Measurements from ENCODE around the gene HSPA6. TPM values are rescaled to one million over a fixed set of nuclear protein-coding genes. Genes with fewer than 3 reads are reported as not detected.
"Not testable (repeated sequence)": the region's sequence is repeated elsewhere in the genome, so short reads cannot be mapped to it uniquely, and the experiment has no call there.

The HSPA6 gene
- total and polyA plus RNA-seq, 2 experiments from 2014 or later, result not detected

- H3K79me2 ChIP-seq (replicated peaks; ENCODE audit: insufficient read depth); DNase-seq (ENCODE audit: low spot score); H3K27me3 Mint-ChIP-seq (ENCODE audit: insufficient read depth, low read depth, poor library complexity); H3K36me3 ChIP-seq (ENCODE audit: insufficient read depth); H2AFZ ChIP-seq; H3K4me1 Mint-ChIP-seq; H3K9me2 ChIP-seq (ENCODE audit: insufficient read depth); H3K4me1 ChIP-seq (ENCODE audit: insufficient read depth); H3F3A ChIP-seq (replicated peaks; ENCODE audit: low read depth); H3K4me3 Mint-ChIP-seq; H3K9me3 Mint-ChIP-seq; H3K4me3 ChIP-seq; H3K36me3 Mint-ChIP-seq (ENCODE audit: low read depth); H3K27me3 ChIP-seq (ENCODE audit: insufficient read depth); H3K27ac ChIP-seq (ENCODE audit: low read depth); ATAC-seq; H3K27ac Mint-ChIP-seq; H4K20me1 ChIP-seq (replicated peaks; ENCODE audit: insufficient read depth); H3K4me2 ChIP-seq: not testable (repeated sequence)
Observed at GRCh38 chr1:161547995-161548741, 23.8 kb downstream of the HSPA6 start.

- H3K27me3 ChIP-seq (ENCODE audit: insufficient read depth); H3K79me2 ChIP-seq (replicated peaks; ENCODE audit: insufficient read depth); H3K27me3 Mint-ChIP-seq (ENCODE audit: insufficient read depth, low read depth, poor library complexity); H3F3A ChIP-seq (replicated peaks; ENCODE audit: low read depth); H3K27ac ChIP-seq (ENCODE audit: low read depth); H3K4me3 Mint-ChIP-seq; H3K4me3 ChIP-seq; H3K36me3 Mint-ChIP-seq (ENCODE audit: low read depth); H3K4me2 ChIP-seq; DNase-seq (ENCODE audit: low spot score); ATAC-seq; H3K9me3 Mint-ChIP-seq; H3K9me2 ChIP-seq (ENCODE audit: insufficient read depth); H3K36me3 ChIP-seq (ENCODE audit: insufficient read depth); H3K4me1 Mint-ChIP-seq; H4K20me1 ChIP-seq (replicated peaks; ENCODE audit: insufficient read depth); H2AFZ ChIP-seq; H3K4me1 ChIP-seq (ENCODE audit: insufficient read depth); H3K27ac Mint-ChIP-seq: not testable (repeated sequence)
Observed at GRCh38 chr1:161548749-161549406, 24.5 kb downstream of the HSPA6 start.

- H3K27me3 Mint-ChIP-seq (ENCODE audit: insufficient read depth, low read depth, poor library complexity), result no peaks in the 10 kb centered on the region
- no peaks in the 10 kb centered on the region for H3K9me2 ChIP-seq (ENCODE audit: insufficient read depth)
- H2AFZ ChIP-seq, result no peak within 1 kb of the TSS
- peaks cover 3% of the 10 kb centered on the region; the same call in 1 of the 3 replicates for H3K4me1 Mint-ChIP-seq
- H3F3A ChIP-seq (replicated peaks; ENCODE audit: low read depth), result no peaks in the 10 kb centered on the region
- H3K36me3 Mint-ChIP-seq (ENCODE audit: low read depth), result no peaks in the 10 kb centered on the region
- no peak within 1 kb of the TSS for H3K27ac ChIP-seq (ENCODE audit: low read depth)
- no peak within 1 kb of the TSS for H3K4me2 ChIP-seq
- H3K27me3 ChIP-seq (ENCODE audit: insufficient read depth), result no peaks in the 10 kb centered on the region
- no peak within 1 kb of the TSS for H3K4me3 ChIP-seq
- H3K4me3 Mint-ChIP-seq, result no peak within 1 kb of the TSS
- no peaks in the 10 kb centered on the region for H3K9me3 Mint-ChIP-seq
- H3K27ac Mint-ChIP-seq, result no peak within 1 kb of the TSS
- no peaks in the 10 kb centered on the region for H4K20me1 ChIP-seq (replicated peaks; ENCODE audit: insufficient read depth)
- no peaks in the 10 kb centered on the region for H3K36me3 ChIP-seq (ENCODE audit: insufficient read depth)
- DNase-seq (ENCODE audit: low spot score), result no peak
- ATAC-seq, result no peak
- H3K4me1 ChIP-seq (ENCODE audit: insufficient read depth), result no peaks in the 10 kb centered on the region
- no peaks in the 10 kb centered on the region for H3K79me2 ChIP-seq (replicated peaks; ENCODE audit: insufficient read depth)
- TF ChIP-seq EZH2 (IDR thresholded peaks at IDR 0.05; ENCODE audit: low read depth, unreplicated experiment) (no peak), CREB1 (CRISPR knock-in tag; IDR thresholded peaks at IDR 0.05; ENCODE audit: low read depth) (no peak), ZNF114 (CRISPR knock-in tag; IDR thresholded peaks at IDR 0.05) (no peak), STAT1 (IDR thresholded peaks at IDR 0.05; ENCODE audit: unreplicated experiment) (no peak), POLR2AphosphoS5 (IDR thresholded peaks at IDR 0.05; ENCODE audit: low read depth) (no peak), CTCF (conservative IDR thresholded peaks at IDR 0.05; ENCODE audit: low read depth in 2 of 2) (no peak), JUNB (IDR thresholded peaks at IDR 0.05; ENCODE audit: unreplicated experiment) (no peak), ZNF462 (CRISPR knock-in tag; IDR thresholded peaks at IDR 0.05) (no peak)
Observed at GRCh38 chr1:161549652-161550051, 25.3 kb downstream of the HSPA6 start, which contains the start of gene FCGR3A. TSS of gene FCGR3A (minus strand) at chr1:161549818. CDS start at chr1:161549736, 82 bp downstream.

All from GM23338 (cell line).